Measurements from ENCODE around the gene ALAD. TPM values are rescaled to one million over a fixed set of nuclear protein-coding genes. Genes with fewer than 3 reads are reported as not detected.

ALAD gene
- total and polyA plus RNA-seq, 2 of the 13 experiments (the other 11 are each of a cell fraction or from before 2014, with no cell fraction given): 21.8 to 30.1 TPM

GRCh38 chr9:113395000-113395861 is 5.9 kb downstream of the ALAD start (continued):
- TF ChIP-seq ZFP91 (CRISPR knock-in tag; IDR thresholded peaks at IDR 0.05; ENCODE audit: borderline replicate concordance): peak; percentile 60; the same call in 1 of the 2 replicates
- peak; percentile 76; the same call in 1 of the 2 replicates for TF ChIP-seq MEIS1 (CRISPR knock-in tag; IDR thresholded peaks at IDR 0.05; ENCODE audit: borderline replicate concordance)
- TF ChIP-seq RBM39 (IDR thresholded peaks at IDR 0.05; ENCODE audit: low read depth, low read length, poor library complexity, severe bottlenecking): no peak
- TF ChIP-seq WIZ (CRISPR knock-in tag; IDR thresholded peaks at IDR 0.05): no peak
- TF ChIP-seq GATAD2A (CRISPR knock-in tag; IDR thresholded peaks at IDR 0.05): peak; percentile 98
- peak; percentile 61; the same call in 1 of the 2 replicates for TF ChIP-seq KDM2A (CRISPR knock-in tag; IDR thresholded peaks at IDR 0.05; ENCODE audit: borderline replicate concordance, low read depth)
- TF ChIP-seq GABPB1 (CRISPR knock-in tag; IDR thresholded peaks at IDR 0.05): no peak; the same call in 1 of the 2 replicates
- TF ChIP-seq ZKSCAN1 (IDR thresholded peaks at IDR 0.05; ENCODE audit: low read length): peak; percentile 99
- TF ChIP-seq ZSCAN29 (CRISPR knock-in tag; conservative IDR thresholded peaks at IDR 0.05): peak; percentile 66; the same call in 1 of the 2 replicates
- peak; percentile 79; the same call in 1 of the 2 replicates for TF ChIP-seq ZNF460 (CRISPR knock-in tag; IDR thresholded peaks at IDR 0.05; ENCODE audit: borderline replicate concordance)
- TF ChIP-seq FOXA1 (IDR thresholded peaks at IDR 0.05): no peak
- peak; percentile 72 for TF ChIP-seq FOXA1 (CRISPR knock-in tag; IDR thresholded peaks at IDR 0.05)
- no peak for TF ChIP-seq STAT5B (CRISPR knock-in tag; IDR thresholded peaks at IDR 0.05)
- no peak for TF ChIP-seq ZNF543 (CRISPR knock-in tag; IDR thresholded peaks at IDR 0.05)
- peak; percentile 50; the same call in 1 of the 2 replicates for TF ChIP-seq ZNF501 (CRISPR knock-in tag; IDR thresholded peaks at IDR 0.05)
- TF ChIP-seq RNF2 (conservative IDR thresholded peaks at IDR 0.05; ENCODE audit: low read depth): no peak
- TF ChIP-seq PHF20 (CRISPR knock-in tag; IDR thresholded peaks at IDR 0.05): 0 out of 2 replicates have a peak, but pooled peaks have one; percentile 46
- TF ChIP-seq ZBTB39 (CRISPR knock-in tag; IDR thresholded peaks at IDR 0.05): peak; percentile 69; the same call in 1 of the 2 replicates
- TF ChIP-seq ZNF746 (CRISPR knock-in tag; IDR thresholded peaks at IDR 0.05): peak; percentile 40; the same call in 1 of the 2 replicates
- TF ChIP-seq HOXA5 (CRISPR knock-in tag; IDR thresholded peaks at IDR 0.05): peak; percentile 21; the same call in 1 of the 2 replicates
- TF ChIP-seq ZNF274 (CRISPR knock-in tag; IDR thresholded peaks at IDR 0.05): 0 out of 2 replicates have a peak, but pooled peaks have one; percentile 26
- no peak for TF ChIP-seq ISX (CRISPR knock-in tag; conservative IDR thresholded peaks at IDR 0.05)
- peak; percentile 44; the same call in 1 of the 2 replicates for TF ChIP-seq ZNF3 (CRISPR knock-in tag; IDR thresholded peaks at IDR 0.05)
- TF ChIP-seq DMAP1 (CRISPR knock-in tag; IDR thresholded peaks at IDR 0.05): peak; percentile 32; the same call in 1 of the 2 replicates
- TF ChIP-seq POGZ (CRISPR knock-in tag; IDR thresholded peaks at IDR 0.05): peak; percentile 74

All from HepG2 (cell line).